NCI-H524 treated with DMSO at 0.1 percent for 48 hours (cell line): Measurements from ENCODE around the gene PIK3AP1.
"Not testable (repeated sequence)": the region's sequence is repeated elsewhere in the genome, so short reads cannot be mapped to it uniquely, and the experiment has no call there.

Source experiments
- DNase-seq: peaks from one replicate; lab custom pipeline; 2025; lab: John Stamatoyannopoulos, UW

Gene PIK3AP1

GRCh38 chr10:96577069-96577468 lies 143.2 kb downstream of the PIK3AP1 start:
- no peak for DNase-seq

GRCh38 chr10:96576277-96576980 lies 143.9 kb downstream of the PIK3AP1 start:
- DNase-seq = no peak

GRCh38 chr10:96574564-96574963 lies 145.8 kb downstream of the PIK3AP1 start:
- not testable (repeated sequence) for DNase-seq

GRCh38 chr10:96573036-96573435 lies 147.3 kb downstream of the PIK3AP1 start:
- no peak for DNase-seq

GRCh38 chr10:96570983-96571964 lies 149.0 kb downstream of the PIK3AP1 start:
- DNase-seq = no peak

GRCh38 chr10:96570511-96570910 lies 149.8 kb downstream of the PIK3AP1 start:
- DNase-seq = no peak

- no peak for DNase-seq
Observed at GRCh38 chr10:96568402-96568801, 151.9 kb downstream of the PIK3AP1 start.

GRCh38 chr10:96565774-96566173 lies 154.5 kb downstream of the PIK3AP1 start:
- DNase-seq = no peak

GRCh38 chr10:96560966-96561887 lies 159.1 kb downstream of the PIK3AP1 start:
- DNase-seq = no peak

- no peak for DNase-seq
Observed at GRCh38 chr10:96560489-96560888, 159.8 kb downstream of the PIK3AP1 start.

GRCh38 chr10:96556003-96556402 lies 164.3 kb downstream of the PIK3AP1 start:
- no peak for DNase-seq

GRCh38 chr10:96555330-96555729 lies 165.0 kb downstream of the PIK3AP1 start:
- no peak for DNase-seq

GRCh38 chr10:96548589-96548988 lies 171.7 kb downstream of the PIK3AP1 start:
- DNase-seq = no peak

GRCh38 chr10:96545558-96545957 lies 174.8 kb downstream of the PIK3AP1 start:
- DNase-seq = not testable (repeated sequence)
